Measurements from ENCODE around the gene STX8. TPM values are rescaled to one million over a fixed set of nuclear protein-coding genes. Genes with fewer than 3 reads are reported as not detected.

Gene STX8
- total RNA-seq, 1 donor from 2014 or later, result 54.8 TPM

- Mint-ChIP-seq H3K4me3 (ENCODE audit: unreplicated experiment) (no peak overlapping the region), H3K27me3 (ENCODE audit: low read depth, unreplicated experiment) (no peaks in the 10 kb centered on the region)
- FAIRE-seq, result no peak
Observed at GRCh38 chr17:9419932-9420453, 155.6 kb downstream of the STX8 start.

DNA sequence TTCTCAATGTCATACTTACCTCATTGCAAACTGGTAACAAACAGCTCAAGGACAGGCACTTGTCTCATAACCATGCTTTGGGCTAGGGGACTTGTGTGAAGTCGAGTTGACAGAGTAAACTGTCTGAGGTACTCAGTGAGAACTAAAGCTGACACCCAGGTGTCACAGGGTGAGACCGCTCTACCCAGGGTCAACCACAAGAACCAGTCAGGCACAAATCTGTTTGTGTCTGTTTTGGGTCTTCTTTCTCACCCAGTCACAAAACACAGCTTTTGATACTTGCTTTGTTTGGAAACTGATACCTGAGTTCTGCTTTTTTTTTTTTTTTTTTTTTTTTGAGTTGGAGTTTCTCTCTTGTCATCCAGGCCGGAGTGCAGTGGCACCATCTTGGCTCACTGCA is 161.1 kb downstream of the STX8 start:
- H3K4me1 ChIP-seq (ENCODE audit: insufficient read depth, low read length), result peaks cover 4% of the 10 kb centered on the region

More at GRCh38 chr17:9419932-9420453, 155.6 kb downstream of the STX8 start:
- H3K27ac ChIP-seq (ENCODE audit: low read depth, low read length), result no peak overlapping the region
- no peak overlapping the region for H3K4me3 ChIP-seq (ENCODE audit: insufficient read depth, low read depth, low read length)
- H3K9ac ChIP-seq (ENCODE audit: low read length), result no peak overlapping the region
- no peak overlapping the region for H3K27ac Mint-ChIP-seq (ENCODE audit: unreplicated experiment)
- H3K79me2 ChIP-seq (ENCODE audit: insufficient read depth, low read length), result no peaks in the 10 kb centered on the region
- H3K9me3 ChIP-seq (ENCODE audit: insufficient read depth, low read depth, low read length), result peaks cover 8% of the 10 kb centered on the region
- DNase-seq (ENCODE audit: low read depth), result peak; percentile 76
- no peaks in the 10 kb centered on the region for H4K20me1 ChIP-seq (ENCODE audit: insufficient read depth, low read length)
- peaks cover 3% of the 10 kb centered on the region for H3K4me1 ChIP-seq (ENCODE audit: insufficient read depth, low read length)
- peaks cover 3% of the 10 kb centered on the region for H3K4me1 Mint-ChIP-seq (ENCODE audit: low read depth, unreplicated experiment)
- H3K9me3 Mint-ChIP-seq (ENCODE audit: unreplicated experiment), result peaks cover 22% of the 10 kb centered on the region
- H3K4me2 ChIP-seq (ENCODE audit: low read length), result no peak overlapping the region
- H3K36me3 ChIP-seq (ENCODE audit: insufficient read depth, low read length), result no peaks in the 10 kb centered on the region
- no peak for TF ChIP-seq EZH2 (IDR thresholded peaks at IDR 0.05; ENCODE audit: insufficient read depth, low read length)
- no peak for TF ChIP-seq CTCF (IDR thresholded peaks at IDR 0.05; ENCODE audit: insufficient read depth, low read depth, low read length)
- peaks cover 21% of the 10 kb centered on the region for H3K36me3 Mint-ChIP-seq (ENCODE audit: low read depth, unreplicated experiment)
- no peak overlapping the region for H2AFZ ChIP-seq (ENCODE audit: low read depth, low read length)
- H3K27me3 ChIP-seq (ENCODE audit: insufficient read depth, low read length), result no peaks in the 10 kb centered on the region

More for the DNA sequence above, 161.1 kb downstream of the STX8 start:
- Histone ChIP-seq H3K9ac (ENCODE audit: low read length) (no peak overlapping the region), H3K36me3 (ENCODE audit: insufficient read depth, low read length) (no peaks in the 10 kb centered on the region), H4K20me1 (ENCODE audit: insufficient read depth, low read length) (no peaks in the 10 kb centered on the region), H3K9me3 (ENCODE audit: insufficient read depth, low read depth, low read length) (peaks cover 8% of the 10 kb centered on the region), H3K4me2 (ENCODE audit: low read length) (no peak overlapping the region), H3K4me3 (ENCODE audit: insufficient read depth, low read depth, low read length) (no peak overlapping the region), H3K27me3 (ENCODE audit: insufficient read depth, low read length) (no peaks in the 10 kb centered on the region), H2AFZ (ENCODE audit: low read depth, low read length) (no peak overlapping the region), H3K79me2 (ENCODE audit: insufficient read depth, low read length) (no peaks in the 10 kb centered on the region), H3K27ac (ENCODE audit: low read depth, low read length) (no peak overlapping the region)
- DNase-seq (ENCODE audit: low read depth), result no peak
- Mint-ChIP-seq H3K27me3 (ENCODE audit: low read depth, unreplicated experiment) (no peaks in the 10 kb centered on the region), H3K4me3 (ENCODE audit: unreplicated experiment) (no peak overlapping the region), H3K27ac (ENCODE audit: unreplicated experiment) (no peak overlapping the region), H3K36me3 (ENCODE audit: low read depth, unreplicated experiment) (peaks cover 12% of the 10 kb centered on the region), H3K9me3 (ENCODE audit: unreplicated experiment) (peaks cover 12% of the 10 kb centered on the region), H3K4me1 (ENCODE audit: low read depth, unreplicated experiment) (peaks cover 9% of the 10 kb centered on the region)
- no peak for FAIRE-seq
- no peak for TF ChIP-seq EZH2 (IDR thresholded peaks at IDR 0.05; ENCODE audit: insufficient read depth, low read length)
- no peak for TF ChIP-seq CTCF (IDR thresholded peaks at IDR 0.05; ENCODE audit: insufficient read depth, low read depth, low read length)

All from astrocyte (in vitro differentiated cells and primary cell).